Loucy (cell line): ENCODE data around the gene CHD9NB.

Experiments
- CTCF ChIP-seq: fragments of 200-600 bp; sonication (generic); conservative IDR thresholded peaks from 2 replicates; pipeline ENCODE4 v1.5.1; 2014; ENCODE audit warnings: mild to moderate bottlenecking, antibody characterized with exemption, low read length
- EZH2phosphoT487 ChIP-seq: fragments of 200-600 bp; IDR thresholded peaks from 2 replicates; pipeline ENCODE4 v1.6.1; 2018; ENCODE audit warnings: antibody characterized with exemption, mild to moderate bottlenecking, moderate library complexity, borderline replicate concordance

- TF ChIP-seq CTCF: no peak
- TF ChIP-seq EZH2phosphoT487: no peak
These were observed 54.8 kb downstream of the CHD9NB start for GRCh38 chr16:52997922-52998321.
